Right atrium auricular region (tissue), 2 donors: Measurements from ENCODE around the gene PDZRN3. TPM values are rescaled to one million over a fixed set of nuclear protein-coding genes. Genes with fewer than 3 reads are reported as not detected.

Experiments used
- DNase-seq: peaks from one replicate; pipeline ENCODE4 v3.0.0-alpha.2; 2019; ENCODE audit warnings: low spot score
- H3K27ac ChIP-seq, 2 donors: fragments of 200-600 bp; sonication (generic); 1 replicate in 1 of 2; 2 replicates in 1 of 2; pipeline ENCODE4 v1.5.1; 2016 to 2019
- H3K27me3 ChIP-seq, 2 donors: fragments of 200-600 bp; sonication (generic); one replicate each; pipeline versions ENCODE4 v1.5.1 to v1.6.0; 2017 to 2019
- H3K36me3 ChIP-seq: fragments of 200-600 bp; sonication (generic); one replicate; pipeline ENCODE4 v1.5.1; 2016
- H3K4me1 ChIP-seq, 2 donors: fragments of 200-600 bp; sonication (generic); one replicate each; pipeline versions ENCODE4 v1.5.1 to v1.6.0; 2017 to 2019
- H3K4me3 ChIP-seq, 2 donors: fragments of 200-600 bp; sonication (generic); 1 replicate in 1 of 2; 2 replicates in 1 of 2; pipeline ENCODE4 v1.5.1; 2017 to 2019; ENCODE audit warnings: mild to moderate bottlenecking in 1 of 2, moderate library complexity in 1 of 2
- H3K9me3 ChIP-seq, 2 donors: fragments of 200-600 bp; sonication (generic); one replicate each; pipeline ENCODE4 v1.5.1; 2019
- CTCF ChIP-seq, 2 donors: fragments of 200-600 bp; sonication (generic); IDR thresholded peaks; one replicate each; pipeline ENCODE4 v1.5.1; 2019; ENCODE audit warnings: antibody characterized with exemption in 2 of 2
- total RNA-seq, 2 donors: library from RNA; depleted of rRNA; stranded (reverse); fragments of >200 nt; gene quantifications; one replicate each; pipeline ENCODE4 v1.1.0, GENCODE V29; 2016

PDZRN3 gene
- total RNA-seq, 2 donors from 2014 or later, result 66.8 to 87.4 TPM

GRCh38 chr3:73415118-73415517 is 209.6 kb downstream of the PDZRN3 start:
- no peaks in the 10 kb centered on the region for H3K27me3 ChIP-seq
- no peak overlapping the region for H3K4me3 ChIP-seq
- H3K36me3 ChIP-seq, result no peaks in the 10 kb centered on the region
- H3K4me1 ChIP-seq, result peaks cover 0 to 14% of the 10 kb centered on the region in 2 donors
- no peaks in the 10 kb centered on the region for H3K9me3 ChIP-seq
- DNase-seq, result no peak
- TF ChIP-seq CTCF (IDR thresholded peaks at IDR 0.05), result no peak
- no peak overlapping the region for H3K27ac ChIP-seq

GRCh38 chr3:73413619-73414018 is 211.1 kb downstream of the PDZRN3 start:
- no peak overlapping the region for H3K4me3 ChIP-seq
- no peaks in the 10 kb centered on the region for H3K36me3 ChIP-seq
- no peaks in the 10 kb centered on the region for H3K9me3 ChIP-seq
- peaks cover 0 to 8% of the 10 kb centered on the region in 2 donors for H3K4me1 ChIP-seq
- TF ChIP-seq CTCF (IDR thresholded peaks at IDR 0.05), result no peak
- DNase-seq, result no peak
- H3K27me3 ChIP-seq, result no peaks in the 10 kb centered on the region
- H3K27ac ChIP-seq, result no peak overlapping the region

GRCh38 chr3:73411993-73412392 is 212.7 kb downstream of the PDZRN3 start:
- no peak for DNase-seq
- H3K9me3 ChIP-seq, result no peaks in the 10 kb centered on the region
- no peaks in the 10 kb centered on the region for H3K27me3 ChIP-seq
- no peak overlapping the region for H3K4me3 ChIP-seq
- peaks cover 0 to 16% of the 10 kb centered on the region in 2 donors for H3K4me1 ChIP-seq
- TF ChIP-seq CTCF (IDR thresholded peaks at IDR 0.05), result no peak
- H3K36me3 ChIP-seq, result no peaks in the 10 kb centered on the region
- H3K27ac ChIP-seq, result no peak overlapping the region

- Histone ChIP-seq H3K27ac (no peak overlapping the region), H3K4me1 (peaks cover 0 to 16% of the 10 kb centered on the region in 2 donors)
Observed at GRCh38 chr3:73411545-73411944, 213.2 kb downstream of the PDZRN3 start.

GRCh38 chr3:73409138-73409763 is 215.5 kb downstream of the PDZRN3 start:
- no peak for DNase-seq
- no peak for TF ChIP-seq CTCF (IDR thresholded peaks at IDR 0.05)
- Histone ChIP-seq H3K36me3 (no peaks in the 10 kb centered on the region), H3K9me3 (no peaks in the 10 kb centered on the region), H3K4me1 (peaks cover 0 to 30% of the 10 kb centered on the region in 2 donors), H3K27ac (no peak overlapping the region), H3K4me3 (no peak overlapping the region), H3K27me3 (no peaks in the 10 kb centered on the region)

More at GRCh38 chr3:73411545-73411944, 213.2 kb downstream of the PDZRN3 start:
- Histone ChIP-seq H3K27me3 (no peaks in the 10 kb centered on the region), H3K36me3 (no peaks in the 10 kb centered on the region), H3K9me3 (no peaks in the 10 kb centered on the region), H3K4me3 (no peak overlapping the region)
- DNase-seq, result no peak
- no peak for TF ChIP-seq CTCF (IDR thresholded peaks at IDR 0.05)

- H3K27ac ChIP-seq, result no peak overlapping the region
- no peaks in the 10 kb centered on the region for H3K27me3 ChIP-seq
- TF ChIP-seq CTCF (IDR thresholded peaks at IDR 0.05), result no peak
- no peaks in the 10 kb centered on the region for H3K9me3 ChIP-seq
- H3K36me3 ChIP-seq, result no peaks in the 10 kb centered on the region
- no peak overlapping the region for H3K4me3 ChIP-seq
- DNase-seq, result no peak
- peaks cover 0 to 31% of the 10 kb centered on the region in 2 donors for H3K4me1 ChIP-seq
Observed at GRCh38 chr3:73408634-73409033, 216.1 kb downstream of the PDZRN3 start.
